Psoas muscle (tissue), 8 donors: Measurements from ENCODE around the gene SFTA2. TPM values are rescaled to one million over a fixed set of nuclear protein-coding genes. Genes with fewer than 3 reads are reported as not detected.
A peak's percentile ranks its signal among the peaks of the same experiment; 100 is the strongest.

Experiments used
- ATAC-seq, 4 donors: fragments of 200-7000 bp; cut with Tn5 transposase; one replicate each; pipeline ENCODE4 v1.9.1; 2020; ENCODE audit warnings: moderate library complexity in 3 of 4, mild to moderate bottlenecking in 2 of 4
- DNase-seq, 2 donors: peaks; one replicate each; pipeline ENCODE4 v3.0.0-alpha.2; 2020
- H3K27ac ChIP-seq: fragments of 200-600 bp; one replicate; pipeline ENCODE4 v1.8.0; 2022
- H3K27me3 ChIP-seq, 3 donors: fragments of 200-600 bp in 1 of 3; one replicate each; pipeline versions ENCODE4 v1.6.1 to v1.8.0; 2013 to 2022; ENCODE audit warnings: low read length in 2 of 3, mild to moderate bottlenecking in 2 of 3, moderate library complexity in 1 of 3; ENCODE audit not compliant: insufficient read depth in 3 of 3
- H3K36me3 ChIP-seq, 2 donors: fragments of 200-600 bp in 1 of 2; one replicate each; pipeline versions ENCODE4 v1.6.1 to v1.8.0; 2013 to 2022; ENCODE audit warnings: low read depth in 1 of 2, mild to moderate bottlenecking in 1 of 2, moderate library complexity in 1 of 2; ENCODE audit not compliant: insufficient read depth in 1 of 2
- H3K4me1 ChIP-seq: fragments of 200-600 bp; one replicate; pipeline ENCODE4 v1.8.0; 2022
- H3K4me3 ChIP-seq: fragments of 200-600 bp; one replicate; pipeline ENCODE4 v1.8.0; 2022; ENCODE audit warnings: mild to moderate bottlenecking
- H3K9me3 ChIP-seq: fragments of 200-600 bp; one replicate; pipeline ENCODE4 v1.8.0; 2022
- CTCF ChIP-seq: fragments of 200-600 bp; IDR thresholded peaks from one replicate; pipeline ENCODE4 v1.8.0; 2022; ENCODE audit warnings: antibody characterized with exemption
- WGBS, 3 donors: extraction: QIAGEN DNeasy Blood & Tissue Kit; methylation state at CpG; one replicate each; pipeline versions ENCODE4 v1.1.6 to v1.1.7; 2013; 5-methylcytosine and 5-hydroxymethylcytosine counted together
- intact Hi-C, 2 donors: fragments of 100-400 bp; cut with DNase I; formaldehyde crosslinking; loops; one replicate each; pipeline versions ENCODE4 v1.11.0 to v1.14.2; 2022
- polyA plus RNA-seq, 3 donors: library from polyadenylated mRNA; stranded (reverse); fragments of 200-250 nt; gene quantifications; one replicate each; pipeline ENCODE4 v1.2.3, GENCODE V29; 2013
- total RNA-seq, 4 donors: library from RNA; stranded (reverse); fragmentation: NEBNext Ultra II Directional in 2 of 4; extraction: Animal tissue kit (Norgen Biotek cat#: 25700) in 2 of 4; gene quantifications; one replicate each; pipeline versions ENCODE4 v1.2.1 to v1.2.4, GENCODE V29; 2021 to 2023
- donor health status: healthy with polysubstance abuse.
- donor health status: DM: no; HTN: no; CAD: no; lungs with moderate emphysema.
- donor health status: Bipolar disorder and iron deficiency.
- donor health status: healthy.
- donor health status: DM: yes; HTN: yes; CAD: no.
- donor health status: DM: no; HTN: no; CAD: no.
- donor health status: DM: no; HTN: no; CAD: no.
- donor health status: DM: yes; HTN: yes; CAD: no.

The SFTA2 gene
- total and polyA plus RNA-seq, 7 donors: 0.13 to 0.14 TPM; not detected in 5

- TF ChIP-seq CTCF: no peak
- Histone ChIP-seq H3K36me3 (no peaks in the 10 kb centered on the region), H3K4me1 (peaks cover 8% of the 10 kb centered on the region), H3K27me3 (peaks cover 0 to 48% (median 2%) of the 10 kb centered on the region in 3 donors), H3K4me3 (peak overlapping the region; percentile 59), H3K27ac (no peak overlapping the region), H3K9me3 (no peaks in the 10 kb centered on the region)
- DNase-seq (peak; percentile 78 to 86), ATAC-seq (peak; percentile 67 to 86 (median 83))
- 9 to 10% (median 9%) methylated on average over 43 to 46 of the region's 46 CpGs for WGBS, 3 donors
- intact Hi-C loops: loop anchor here in 1 of 2 donors (1.0 kb wide), 1 partner anchor 37 kb away; no protein-coding TSS in a partner anchor
These were observed 23.5 kb upstream of the SFTA2 start for GRCh38 chr6:30955367-30956042.

- H3K4me1 ChIP-seq: peaks cover 8% of the 10 kb centered on the region
- no peaks in the 10 kb centered on the region for H3K9me3 ChIP-seq
- DNase-seq: peak in 1 of 2 donors; percentile 56
- no peak for TF ChIP-seq CTCF
- intact Hi-C loops: loop anchor here in 1 of 2 donors (1.0 kb wide), 1 partner anchor 36 kb away; no protein-coding TSS in a partner anchor
- no peaks in the 10 kb centered on the region for H3K36me3 ChIP-seq
- no peak overlapping the region for H3K27ac ChIP-seq
- ATAC-seq: peak; percentile 69 to 87 (median 83)
- 40 to 52% (median 44%) methylated on average over 9 of the region's 9 CpGs for WGBS, 3 donors
- peaks cover 0 to 48% (median 2%) of the 10 kb centered on the region in 3 donors for H3K27me3 ChIP-seq
- H3K4me3 ChIP-seq: peak overlapping the region; percentile 59
These were observed 22.8 kb upstream of the SFTA2 start for GRCh38 chr6:30954631-30955366.

- no peak overlapping the region for H3K4me3 ChIP-seq
- no peak for DNase-seq
- no peaks in the 10 kb centered on the region for H3K36me3 ChIP-seq
- TF ChIP-seq CTCF: no peak
- no peak overlapping the region for H3K27ac ChIP-seq
- peaks cover 8% of the 10 kb centered on the region for H3K4me1 ChIP-seq
- H3K27me3 ChIP-seq: peaks cover 0 to 34% (median 2%) of the 10 kb centered on the region in 3 donors
- ATAC-seq: no peak
- intact Hi-C loops: no loop called here
- no peaks in the 10 kb centered on the region for H3K9me3 ChIP-seq
- WGBS, 3 donors: 75 to 84% (median 83%) methylated on average over 5 of the region's 5 CpGs
These were observed 20.0 kb upstream of the SFTA2 start for GRCh38 chr6:30951907-30952469.

GRCh38 chr6:30948811-30949210 is 16.8 kb upstream of the SFTA2 start:
- intact Hi-C loops: no loop called here
- Histone ChIP-seq H3K4me1 (no peaks in the 10 kb centered on the region), H3K9me3 (no peaks in the 10 kb centered on the region), H3K27me3 (peaks cover 0 to 24% (median 0%) of the 10 kb centered on the region in 3 donors), H3K36me3 (no peaks in the 10 kb centered on the region), H3K27ac (no peak overlapping the region), H3K4me3 (no peak overlapping the region)
- ATAC-seq: no peak
- DNase-seq: no peak
- TF ChIP-seq CTCF: no peak
- WGBS, 3 donors: 94 to 96% (median 95%) methylated on average over 6 of the region's 6 CpGs
